IMR-90 (cell line): Measurements from ENCODE around the gene TTC28. TPM values are rescaled to one million over a fixed set of nuclear protein-coding genes. Genes with fewer than 3 reads are reported as not detected.

Experiments
- ATAC-seq: fragments of 200-7000 bp; cut with Tn5 transposase; 2 replicates; pipeline ENCODE4 v1.9.1; 2020; ENCODE audit warnings: low read depth, mild to moderate bottlenecking, moderate library complexity
- BruUV-seq: library from RNA; stranded (reverse); fragments of 400-500 nt; replicated peaks from 2 replicates; lab custom pipeline; 2021; lab: Mats Ljungman, UMichigan
- CTCF ChIA-PET: fragments of 300-600 bp; formaldehyde crosslinking; extraction: SDS; loops from one replicate; lab custom pipeline; 2021; ENCODE audit warnings: antibody characterized with exemption; lab: Yijun Ruan, JAX
- POLR2A ChIA-PET: fragments of 300-600 bp; sonication (Branson Sonifier 250); formaldehyde crosslinking; loops from one replicate; lab custom pipeline; 2022; ENCODE audit warnings: antibody characterized with exemption; ENCODE audit not compliant: unreplicated experiment; lab: Charles Lee
- DNase-seq: peaks from one replicate; pipeline ENCODE4 v3.0.0; 2013
- H2AFZ ChIP-seq: replicated peaks from 2 replicates; pipeline ENCODE3; 2013; ENCODE audit warnings: low read length, mild to moderate bottlenecking; ENCODE audit not compliant: poor library complexity
- H2AK5ac ChIP-seq: 2 replicates; pipeline ENCODE4 v1.6.1; 2013; ENCODE audit warnings: low read depth, low read length, inconsistent platforms
- H2AK9ac ChIP-seq: replicated peaks from 2 replicates; pipeline ENCODE3; 2013; ENCODE audit warnings: mild to moderate bottlenecking, low read depth, low read length, moderate library complexity; ENCODE audit not compliant: poor library complexity
- H2BK120ac ChIP-seq: 2 replicates; pipeline ENCODE4 v1.6.1; 2013; ENCODE audit warnings: low read depth, low read length, inconsistent platforms
- H2BK15ac ChIP-seq: 3 replicates; pipeline ENCODE4 v1.6.1; 2013; ENCODE audit warnings: low read depth, low read length, inconsistent platforms
- H2BK20ac ChIP-seq: 2 replicates; pipeline ENCODE4 v1.6.1; 2013; ENCODE audit warnings: low read depth, mild to moderate bottlenecking, inconsistent platforms, low read length, moderate library complexity
- H2BK5ac ChIP-seq: 2 replicates; pipeline ENCODE4 v1.6.1; 2013; ENCODE audit warnings: mild to moderate bottlenecking, low read depth, low read length, inconsistent platforms; ENCODE audit not compliant: poor library complexity, severe bottlenecking
- H3K14ac ChIP-seq: replicated peaks from 2 replicates; pipeline ENCODE4 v1.6.1; 2013; ENCODE audit warnings: low read depth, low read length, inconsistent platforms
- H3K18ac ChIP-seq: 2 replicates; pipeline ENCODE4 v1.6.1; 2013; ENCODE audit warnings: low read depth, low read length, control low read depth
- H3K23ac ChIP-seq: 2 replicates; pipeline ENCODE4 v1.6.1; 2013; ENCODE audit warnings: low read depth, low read length, inconsistent platforms
- H3K27ac ChIP-seq: 2 replicates; pipeline ENCODE4 v1.5.1; 2013; ENCODE audit warnings: mild to moderate bottlenecking, control low read depth, low read length; ENCODE audit not compliant: insufficient read depth
- H3K27me3 ChIP-seq: 2 replicates; pipeline ENCODE4 v1.6.1; 2013; ENCODE audit warnings: low read length; ENCODE audit not compliant: control insufficient read depth, insufficient read depth
- H3K36me3 ChIP-seq: 2 replicates; pipeline ENCODE4 v1.6.1; 2013; ENCODE audit warnings: low read length, mixed read lengths; ENCODE audit not compliant: control insufficient read depth, insufficient read depth
- H3K4ac ChIP-seq: 2 replicates; pipeline ENCODE4 v1.6.1; 2013; ENCODE audit warnings: low read depth, low read length, inconsistent platforms
- H3K4me1 ChIP-seq: 2 replicates; pipeline ENCODE4 v1.6.1; 2013; ENCODE audit warnings: low read length, mixed read lengths; ENCODE audit not compliant: control insufficient read depth, insufficient read depth
- H3K4me2 ChIP-seq: 2 replicates; pipeline ENCODE4 v1.6.1; 2013; ENCODE audit warnings: low read depth, mild to moderate bottlenecking, control low read depth, low read length, moderate library complexity
- H3K4me3 ChIP-seq: 2 replicates; pipeline ENCODE4 v1.5.1; 2013; ENCODE audit warnings: low read depth, mild to moderate bottlenecking, control low read depth, low read length, moderate library complexity; ENCODE audit not compliant: insufficient read depth
- H3K56ac ChIP-seq: 2 replicates; pipeline ENCODE4 v1.6.1; 2013; ENCODE audit warnings: low read length, inconsistent platforms; ENCODE audit not compliant: insufficient read depth; ENCODE audit errors: extremely low read depth
- H3K79me1 ChIP-seq, 2 experiments: 2 replicates each; pipeline ENCODE4 v1.6.1; 2013; ENCODE audit warnings: low read length in 2 of 2, inconsistent platforms in 1 of 2, low read depth in 1 of 2
- H3K9ac ChIP-seq: 2 replicates; pipeline ENCODE4 v1.6.1; 2013; ENCODE audit warnings: low read depth, low read length, control low read depth
- H3K9me1 ChIP-seq: 2 replicates; pipeline ENCODE4 v1.6.1; 2013; ENCODE audit warnings: low read length, inconsistent platforms; ENCODE audit not compliant: insufficient read depth
- H3K9me3 ChIP-seq: 2 replicates; pipeline ENCODE4 v1.6.1; 2013; ENCODE audit warnings: low read length; ENCODE audit not compliant: control insufficient read depth, insufficient read depth
- H4K20me1 ChIP-seq: 2 replicates; pipeline ENCODE4 v1.6.1; 2013; ENCODE audit warnings: low read length, inconsistent platforms; ENCODE audit not compliant: insufficient read depth
- H4K5ac ChIP-seq: 2 replicates; pipeline ENCODE4 v1.6.1; 2013; ENCODE audit warnings: mild to moderate bottlenecking, low read depth, low read length, control low read depth
- H4K8ac ChIP-seq, 2 experiments: 2 replicates each; pipeline ENCODE4 v1.6.1; 2013; ENCODE audit warnings: low read depth in 2 of 2, low read length in 2 of 2, control low read depth in 1 of 2, inconsistent platforms in 1 of 2
- H4K91ac ChIP-seq: 2 replicates; pipeline ENCODE4 v1.6.1; 2013; ENCODE audit warnings: low read depth, low read length, inconsistent platforms; ENCODE audit not compliant: insufficient read depth
- BHLHE40 ChIP-seq: fragments of 150-350 bp; IDR thresholded peaks from 2 replicates; pipeline ENCODE4 v1.6.1; 2016; ENCODE audit warnings: mild to moderate bottlenecking, low read depth, low read length
- CEBPB ChIP-seq: IDR thresholded peaks from 2 replicates; pipeline ENCODE4 v1.6.1; 2012; ENCODE audit warnings: low read depth, low read length, improper control_type of control experiment
- CHD1 ChIP-seq: IDR thresholded peaks from 2 replicates; pipeline ENCODE4 v1.6.1; 2012; ENCODE audit warnings: low read depth, low read length, improper control_type of control experiment
- CTCF ChIP-seq: conservative IDR thresholded peaks from 2 replicates; pipeline ENCODE4 v1.5.1; 2012; ENCODE audit warnings: mild to moderate bottlenecking, low read depth, low read length, improper control_type of control experiment
- ELK1 ChIP-seq: fragments of 150-350 bp; IDR thresholded peaks from 2 replicates; pipeline ENCODE4 v1.6.1; 2016; ENCODE audit warnings: low read depth, mild to moderate bottlenecking, low read length, moderate library complexity, borderline replicate concordance
- FOS ChIP-seq: fragments of 150-350 bp; IDR thresholded peaks from 2 replicates; pipeline ENCODE4 v1.6.1; 2016; ENCODE audit warnings: low read depth, low read length
- MAFK ChIP-seq: IDR thresholded peaks from 2 replicates; pipeline ENCODE4 v1.6.1; 2012; ENCODE audit warnings: low read depth, low read length, improper control_type of control experiment
- MAZ ChIP-seq: IDR thresholded peaks from 2 replicates; pipeline ENCODE4 v1.6.1; 2012; ENCODE audit warnings: low read depth, mild to moderate bottlenecking, low read length, improper control_type of control experiment, moderate library complexity, borderline replicate concordance
- MXI1 ChIP-seq: IDR thresholded peaks from 2 replicates; pipeline ENCODE4 v1.6.1; 2012; ENCODE audit warnings: low read depth, mild to moderate bottlenecking, low read length, moderate library complexity, borderline replicate concordance
- NFE2L2 ChIP-seq: fragments of 150-350 bp; IDR thresholded peaks from 2 replicates; pipeline ENCODE4 v1.6.1; 2016; ENCODE audit warnings: low read depth, mild to moderate bottlenecking, low read length
- POLR2A ChIP-seq: IDR thresholded peaks from 2 replicates; pipeline ENCODE4 v1.6.1; 2012; ENCODE audit warnings: mild to moderate bottlenecking, low read depth, low read length
- RAD21 ChIP-seq: IDR thresholded peaks from 2 replicates; pipeline ENCODE4 v1.6.1; 2012; ENCODE audit warnings: low read length, improper control_type of control experiment
- RCOR1 ChIP-seq: IDR thresholded peaks from 2 replicates; pipeline ENCODE4 v1.6.1; 2012; ENCODE audit warnings: mild to moderate bottlenecking, low read length, improper control_type of control experiment; ENCODE audit not compliant: insufficient replicate concordance
- RFX5 ChIP-seq: IDR thresholded peaks from 2 replicates; pipeline ENCODE4 v1.8.0; 2012; ENCODE audit warnings: low read depth, mild to moderate bottlenecking, low read length, moderate library complexity
- SMC3 ChIP-seq: fragments of 150-350 bp; IDR thresholded peaks from 2 replicates; pipeline ENCODE4 v1.6.1; 2016; ENCODE audit warnings: low read depth, mild to moderate bottlenecking, antibody characterized with exemption, low read length, moderate library complexity
- USF2 ChIP-seq: fragments of 150-350 bp; IDR thresholded peaks from 2 replicates; pipeline ENCODE4 v1.6.1; 2017; ENCODE audit warnings: mild to moderate bottlenecking, antibody characterized with exemption, low read length, low read depth
- WGBS, 2 experiments: methylation state at CpG; one replicate each; pipeline versions ENCODE4 v1.1.5 to v1.1.7; 2013; ENCODE audit warnings: missing lambda C conversion rate in 2 of 2; ENCODE audit not compliant: insufficient read length in 1 of 2; ENCODE audit errors: extremely low coverage in 2 of 2; 5-methylcytosine and 5-hydroxymethylcytosine counted together
- dilution Hi-C: fragments of 300-500 bp; cut with HindIII; formaldehyde crosslinking; loops from one replicate; pipeline ENCODE4 v1.14.3; 2018; ENCODE audit warnings: low sequenced_read_pairs; ENCODE audit not compliant: unreplicated experiment
- in situ Hi-C: fragments of 300-500 bp; cut with MboI; formaldehyde crosslinking; loops from 3 replicates; pipeline ENCODE4 v1.14.3; 2019; ENCODE audit warnings: low sequenced_read_pairs, inconsistent platforms, mixed read lengths
- intact Hi-C: fragments of 100-400 bp; cut with micrococcal nuclease; formaldehyde crosslinking; loops from 2 replicates; pipeline ENCODE4 v1.10.0; 2022
- polyA plus RNA-seq, 3 experiments: library from polyadenylated mRNA; depleted of rRNA; stranded (reverse); fragments of >200 nt; gene quantifications; 2 replicates each; pipeline ENCODE4 v1.2.3, GENCODE V29; 2012; ENCODE audit warnings: low replicate concordance in 1 of 3
- total RNA-seq: library from RNA; depleted of rRNA; stranded (reverse); fragments of >200 nt; gene quantifications from 2 replicates; pipeline ENCODE4 v1.2.3, GENCODE V29; 2012

TTC28 gene
- total and polyA plus RNA-seq, 2 of the 4 experiments (the other 2 are of a cell fraction) = 5.6 to 13.3 TPM

GRCh38 chr22:28417431-28417830, 262.2 kb downstream of the TTC28 start:
- Histone ChIP-seq H3K36me3 (no peaks in the 10 kb centered on the region), H3K56ac (no peak overlapping the region), H3K14ac (no peak overlapping the region), H3K4me3 (no peak overlapping the region), H3K9me1 (no peaks in the 10 kb centered on the region), H3K79me1 (peaks cover 0 to 3% of the 10 kb centered on the region in 2 experiments; a peak in 1 of 4 replicates), H4K91ac (no peak overlapping the region), H3K4me1 (peaks cover 6% of the 10 kb centered on the region), H3K9me3 (no peaks in the 10 kb centered on the region), H3K4ac (no peak overlapping the region), H2BK5ac (no peak overlapping the region), H4K8ac (no peak overlapping the region), H3K23ac (no peak overlapping the region), H3K4me2 (no peak overlapping the region), H2BK20ac (no peak overlapping the region), H2AK5ac (no peak overlapping the region), H2BK15ac (no peak overlapping the region), H3K27me3 (no peaks in the 10 kb centered on the region), H4K5ac (no peak overlapping the region), H4K20me1 (no peaks in the 10 kb centered on the region), H3K9ac (no peak overlapping the region), H2BK120ac (no peak overlapping the region), H2AK9ac (no peak overlapping the region), H2AFZ (no peak overlapping the region), H3K27ac (no peak overlapping the region), H3K18ac (no peak overlapping the region)
- CTCF ChIA-PET = interaction anchor here (0.6 kb wide), 1 partner anchor 147 kb away, joined by 3 read pairs; no protein-coding TSS in a partner anchor
- POLR2A ChIA-PET = no interaction called here
- ATAC-seq = no peak
- TF ChIP-seq FOS (no peak), RFX5 (no peak), SMC3 (no peak), MAFK (no peak), USF2 (no peak), MAZ (no peak), ELK1 (no peak), CHD1 (no peak), BHLHE40 (no peak), NFE2L2 (no peak), POLR2A (no peak), CTCF (no peak), RCOR1 (no peak), MXI1 (no peak), CEBPB (no peak), RAD21 (no peak)
- DNase-seq = no peak
- in situ Hi-C loops (no loop called here), intact Hi-C loops (no loop called here), dilution Hi-C loops (no loop called here)
- BruUV-seq = no TSS peak
- WGBS, 2 experiments = 94% methylated on average over 2 of the region's 2 CpGs; no CpG with 5 or more reads in 1 of the 2 experiments
